Islet of Langerhans (tissue), 1 donor: ENCODE results near the gene KLHL36.

Experiments used
- FAIRE-seq: peaks from one replicate; lab custom pipeline; 2011; peaks lifted over from hg19 to GRCh38; lab: Jason Lieb, UNC

Gene KLHL36

GRCh38 chr16:84699147-84699711 lies 50.9 kb downstream of the KLHL36 start:
- no peak for FAIRE-seq

GRCh38 chr16:84699712-84700445 lies 51.6 kb downstream of the KLHL36 start, which contains the start of gene USP10:
USP10 (plus strand) TSS chr16:84700000; CDS start chr16:84700091, 91 bp downstream.
- no peak for FAIRE-seq

- FAIRE-seq = no peak
These were observed 52.4 kb downstream of the KLHL36 start for GRCh38 chr16:84700446-84701300.

- FAIRE-seq = no peak
These were observed 55.4 kb downstream of the KLHL36 start for GRCh38 chr16:84703681-84704080.

- FAIRE-seq = no peak
These were observed 55.9 kb downstream of the KLHL36 start for GRCh38 chr16:84704253-84704652.

DNA sequence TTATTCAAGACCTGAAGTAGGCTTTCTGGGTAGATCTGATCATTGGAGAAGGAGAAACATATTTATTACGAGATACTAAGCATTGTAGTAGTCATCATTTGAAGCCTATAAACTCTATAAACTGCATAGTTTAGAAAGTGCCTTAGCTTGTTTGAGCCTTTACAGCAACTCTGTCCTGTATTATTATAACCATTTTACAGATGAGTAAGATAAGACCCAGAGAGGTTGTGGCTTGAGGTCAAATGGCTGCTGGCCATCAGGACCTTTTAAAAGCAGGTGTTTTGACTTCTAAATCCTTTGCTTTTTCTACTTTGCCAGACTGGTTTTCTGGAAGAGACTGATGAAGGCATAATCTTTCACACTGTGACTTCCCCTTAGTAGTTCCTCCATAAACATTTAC lies 58.5 kb downstream of the KLHL36 start:
- no peak for FAIRE-seq

- FAIRE-seq = no peak
These were observed 61.3 kb downstream of the KLHL36 start for GRCh38 chr16:84709609-84710008.

GRCh38 chr16:84710686-84711085 lies 62.4 kb downstream of the KLHL36 start:
- no peak for FAIRE-seq
